Vagina (tissue), 2 donors: ENCODE measurements around the gene ITIH2. TPM values are rescaled to one million over a fixed set of nuclear protein-coding genes. Genes with fewer than 3 reads are reported as not detected.
"Not testable (repeated sequence)": the region's sequence is repeated elsewhere in the genome, so short reads cannot be mapped to it uniquely, and the experiment has no call there.

Experiments used
- DNase-seq, 2 donors: peaks; one replicate each; pipeline ENCODE4 v3.0.0-alpha.2; 2017; ENCODE audit errors: extremely low spot score in 2 of 2
- H3K27ac ChIP-seq: fragments of 200-600 bp; sonication (generic); one replicate; pipeline ENCODE4 v1.5.1; 2019
- H3K27me3 ChIP-seq: fragments of 200-600 bp; sonication (generic); one replicate; pipeline ENCODE4 v1.5.1; 2019
- H3K36me3 ChIP-seq, 2 donors: fragments of 200-600 bp; sonication (generic); one replicate each; pipeline ENCODE4 v1.5.1; 2017 to 2019
- H3K4me1 ChIP-seq: fragments of 200-600 bp; sonication (generic); one replicate; pipeline ENCODE4 v1.5.1; 2019
- H3K4me3 ChIP-seq, 2 donors: fragments of 200-600 bp; sonication (generic); 1 replicate in 1 of 2; 2 replicates in 1 of 2; pipeline ENCODE4 v1.5.1; 2016 to 2019
- H3K9me3 ChIP-seq: fragments of 200-600 bp; sonication (generic); one replicate; pipeline ENCODE4 v1.5.1; 2019
- CTCF ChIP-seq, 3 experiments: fragments of 450-650 bp in 2 of 3; fragments of 200-600 bp in 1 of 3; sonication (generic) in 1 of 3; IDR thresholded peaks; one replicate each; pipeline ENCODE4 v1.5.1; 2017 to 2019; ENCODE audit warnings: antibody characterized with exemption in 3 of 3, mild to moderate bottlenecking in 2 of 3, moderate library complexity in 2 of 3
- POLR2A ChIP-seq, 2 donors: fragments of 450-650 bp; IDR thresholded peaks; one replicate each; pipeline ENCODE4 v1.6.1; 2017; ENCODE audit warnings: antibody characterized with exemption in 2 of 2, mild to moderate bottlenecking in 2 of 2, moderate library complexity in 2 of 2
- POLR2AphosphoS5 ChIP-seq, 2 donors: sonication (generic); formaldehyde crosslinking; IDR thresholded peaks; one replicate each; pipeline ENCODE4 v1.9.0; 2017; ENCODE audit warnings: antibody characterized with exemption in 2 of 2, mild to moderate bottlenecking in 2 of 2, low read depth in 1 of 2; ENCODE audit not compliant: insufficient read depth in 1 of 2
- intact Hi-C: fragments of 100-400 bp; cut with DNase I; formaldehyde crosslinking; loops from one replicate; pipeline ENCODE4 v1.15.1; 2023
- total RNA-seq: library from RNA; depleted of rRNA; stranded (reverse); fragments of >200 nt; gene quantifications from one replicate; pipeline ENCODE4 v1.2.3, GENCODE V29; 2016

The ITIH2 gene
- total RNA-seq, 1 donor from 2014 or later: not detected

- DNase-seq: no peak
- Histone ChIP-seq H3K27me3 (no peaks in the 10 kb centered on the region), H3K4me1 (no peaks in the 10 kb centered on the region), H3K36me3 (no peaks in the 10 kb centered on the region), H3K4me3 (no peak overlapping the region), H3K9me3 (no peaks in the 10 kb centered on the region), H3K27ac (no peak overlapping the region)
- TF ChIP-seq POLR2AphosphoS5 (IDR thresholded peaks at IDR 0.05; ENCODE audit: insufficient read depth in 1 of 2, low read depth in 1 of 2) (no peak), CTCF (IDR thresholded peaks at IDR 0.05) (no peak), POLR2A (IDR thresholded peaks at IDR 0.05) (no peak)
- intact Hi-C loops: no loop called here
These were observed 35.7 kb downstream of the ITIH2 start for GRCh38 chr10:7738536-7739407.

- Histone ChIP-seq H3K36me3 (no peaks in the 10 kb centered on the region), H3K4me1 (no peaks in the 10 kb centered on the region), H3K9me3 (no peaks in the 10 kb centered on the region), H3K27me3 (no peaks in the 10 kb centered on the region), H3K27ac (no peak overlapping the region), H3K4me3 (no peak overlapping the region)
- TF ChIP-seq POLR2AphosphoS5 (IDR thresholded peaks at IDR 0.05; ENCODE audit: insufficient read depth in 1 of 2, low read depth in 1 of 2) (no peak), POLR2A (IDR thresholded peaks at IDR 0.05) (no peak), CTCF (IDR thresholded peaks at IDR 0.05) (no peak)
- intact Hi-C loops: no loop called here
- DNase-seq: peak in 1 of 2 donors; percentile 20
These were observed 41.2 kb downstream of the ITIH2 start for GRCh38 chr10:7744307-7744706.

GRCh38 chr10:7748637-7749036 is 45.5 kb downstream of the ITIH2 start:
- H3K27ac ChIP-seq, H3K9me3 ChIP-seq, H3K27me3 ChIP-seq, intact Hi-C loops, H3K4me3 ChIP-seq, H3K4me1 ChIP-seq: not testable (repeated sequence)
- DNase-seq: peak in 1 of 2 donors; percentile 25
- peaks cover 0 to 15% of the 10 kb centered on the region in 2 donors for H3K36me3 ChIP-seq

GRCh38 chr10:7750222-7750621 is 47.1 kb downstream of the ITIH2 start:
- Histone ChIP-seq H3K36me3 (peaks cover 0 to 30% of the 10 kb centered on the region in 2 donors), H3K4me3 (no peak overlapping the region), H3K27me3 (no peaks in the 10 kb centered on the region), H3K27ac (no peak overlapping the region), H3K9me3 (no peaks in the 10 kb centered on the region), H3K4me1 (no peaks in the 10 kb centered on the region)
- no peak for TF ChIP-seq POLR2AphosphoS5 (IDR thresholded peaks at IDR 0.05; ENCODE audit: insufficient read depth in 1 of 2, low read depth in 1 of 2)
- no peak for TF ChIP-seq POLR2A (IDR thresholded peaks at IDR 0.05)
- no peak for TF ChIP-seq CTCF (IDR thresholded peaks at IDR 0.05)
- DNase-seq: peak in 1 of 2 donors; percentile 13
- intact Hi-C loops: no loop called here

GRCh38 chr10:7752251-7752650 is 49.1 kb downstream of the ITIH2 start:
- no peaks in the 10 kb centered on the region for H3K27me3 ChIP-seq
- no peak for TF ChIP-seq POLR2AphosphoS5 (IDR thresholded peaks at IDR 0.05; ENCODE audit: insufficient read depth in 1 of 2, low read depth in 1 of 2)
- TF ChIP-seq CTCF (IDR thresholded peaks at IDR 0.05): no peak
- TF ChIP-seq POLR2A (IDR thresholded peaks at IDR 0.05): no peak
- intact Hi-C loops: no loop called here
- no peaks in the 10 kb centered on the region for H3K4me1 ChIP-seq
- no peaks in the 10 kb centered on the region for H3K9me3 ChIP-seq
- no peak overlapping the region for H3K27ac ChIP-seq
- H3K36me3 ChIP-seq: peaks cover 0 to 48% of the 10 kb centered on the region in 2 donors
- DNase-seq: no peak
- no peak overlapping the region for H3K4me3 ChIP-seq
